MM.1S (cell line): ENCODE measurements around the gene EXTL1.

Experiments used
- DNase-seq: peaks from one replicate; pipeline ENCODE4 v3.0.0-alpha.2; 2015
- H2AFZ ChIP-seq: fragments of 300-600 bp; sonication (generic); 2 replicates; pipeline ENCODE4 v1.6.0; 2016; ENCODE audit warnings: antibody characterized with exemption, low read length
- H3F3A ChIP-seq: fragments of 300-600 bp; sonication (generic); 2 replicates; pipeline ENCODE4 v1.6.1; 2016; ENCODE audit warnings: mild to moderate bottlenecking, antibody characterized with exemption, low read length, moderate library complexity, mixed read lengths; ENCODE audit not compliant: insufficient read depth
- H3K27ac ChIP-seq: fragments of 300-600 bp; sonication (generic); 2 replicates; pipeline ENCODE4 v1.5.1; 2016; ENCODE audit warnings: mild to moderate bottlenecking, low read length
- H3K27me3 ChIP-seq: fragments of 300-600 bp; sonication (generic); replicated peaks from 2 replicates; pipeline ENCODE4 v1.6.0; 2016; ENCODE audit warnings: low read length; ENCODE audit not compliant: insufficient read depth
- H3K36me3 ChIP-seq: fragments of 300-600 bp; sonication (generic); replicated peaks from 2 replicates; pipeline ENCODE4 v1.6.1; 2016; ENCODE audit warnings: mild to moderate bottlenecking, low read length, mixed read lengths; ENCODE audit not compliant: insufficient read depth
- H3K4me1 ChIP-seq: fragments of 300-600 bp; sonication (generic); 2 replicates; pipeline ENCODE4 v1.6.1; 2016; ENCODE audit warnings: low read length, mixed read lengths
- H3K4me2 ChIP-seq: fragments of 300-600 bp; sonication (generic); 2 replicates; pipeline ENCODE4 v1.6.0; 2016; ENCODE audit warnings: low read depth, low read length
- H3K4me3 ChIP-seq: fragments of 300-600 bp; sonication (generic); 2 replicates; pipeline ENCODE4 v1.5.1; 2016; ENCODE audit warnings: low read length, mixed read lengths
- H3K79me2 ChIP-seq: fragments of 300-600 bp; sonication (generic); 2 replicates; pipeline ENCODE4 v1.6.1; 2016; ENCODE audit warnings: mixed run types, low read length, mixed read lengths
- H3K9ac ChIP-seq: fragments of 300-600 bp; sonication (generic); 2 replicates; pipeline ENCODE4 v1.6.1; 2016; ENCODE audit warnings: low read length, mixed read lengths
- H3K9me2 ChIP-seq: fragments of 300-600 bp; sonication (generic); replicated peaks from 2 replicates; pipeline ENCODE4 v1.6.1; 2016; ENCODE audit warnings: mild to moderate bottlenecking, low read length, mixed read lengths; ENCODE audit not compliant: insufficient read depth
- H3K9me3 ChIP-seq: fragments of 300-600 bp; sonication (generic); replicated peaks from 2 replicates; pipeline ENCODE4 v1.6.1; 2016; ENCODE audit warnings: mild to moderate bottlenecking, low read length, mixed read lengths; ENCODE audit not compliant: insufficient read depth
- H4K20me1 ChIP-seq: fragments of 300-600 bp; sonication (generic); 2 replicates; pipeline ENCODE4 v1.6.1; 2016; ENCODE audit warnings: mild to moderate bottlenecking, low read length, moderate library complexity, mixed read lengths; ENCODE audit not compliant: insufficient read depth
- EZH2 ChIP-seq: fragments of 300-600 bp; sonication (generic); optimal IDR thresholded peaks from 2 replicates; pipeline ENCODE3; 2017; ENCODE audit warnings: low read depth, mild to moderate bottlenecking, antibody characterized with exemption, low read length, mixed read lengths
- EZH2phosphoT487 ChIP-seq: fragments of 300-600 bp; sonication (generic); IDR thresholded peaks from 2 replicates; pipeline ENCODE4 v1.6.1; 2018; ENCODE audit warnings: antibody characterized with exemption, low read length
- TF ChIP-seq, protein P1 (sequence below): fragments of 300-600 bp; sonication (generic); IDR thresholded peaks from 2 replicates; pipeline ENCODE4 v1.5.1; 2016; ENCODE audit warnings: antibody characterized with exemption, low read length, mixed read lengths

EXTL1 gene

GRCh38 chr1:26017606-26018005 is 4.0 kb upstream of the EXTL1 start:
- DNase-seq: no peak
- no peak overlapping the region for H2AFZ ChIP-seq

DNA sequence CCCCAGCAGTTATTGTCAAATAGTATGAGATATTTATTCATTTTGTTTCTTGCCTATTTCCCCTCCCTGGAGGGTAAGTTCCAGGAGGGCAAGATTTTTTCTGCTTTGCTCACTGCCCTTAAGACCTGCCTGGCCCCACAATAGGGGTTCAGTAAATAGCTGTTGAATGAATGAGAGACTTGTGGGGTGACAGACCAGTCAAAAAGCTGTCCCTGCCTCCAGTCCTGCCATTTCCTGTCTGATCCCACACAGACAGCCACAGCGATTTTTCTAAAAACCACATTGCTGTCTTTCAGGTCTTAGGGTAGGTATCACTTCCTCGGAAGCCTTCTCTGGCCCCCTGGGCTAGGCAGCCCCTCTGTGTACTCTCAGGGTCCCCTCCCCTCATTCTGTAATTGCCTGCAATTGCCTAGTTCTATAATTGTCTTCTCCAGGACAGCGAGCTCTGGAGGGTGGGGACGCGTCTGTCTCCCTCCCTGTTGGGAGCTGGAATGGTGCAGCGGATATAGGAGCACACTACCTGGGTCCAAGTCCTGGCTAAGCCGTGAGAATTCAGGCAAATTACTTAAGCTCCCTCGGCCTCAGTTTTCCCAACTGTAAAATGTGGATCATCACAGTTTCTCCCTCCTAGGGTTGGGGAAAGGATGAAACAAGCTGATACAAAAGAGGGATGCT is 1.8 kb upstream of the EXTL1 start:
- Histone ChIP-seq H3K4me2 (peak overlapping the region; percentile 12; the same call in 1 of the 2 replicates), H3K79me2 (no peaks in the 10 kb centered on the region), H3K4me3 (no peak overlapping the region), H3K9me3 (no peaks in the 10 kb centered on the region), H3K9ac (no peak overlapping the region), H3K4me1 (peaks cover 6% of the 10 kb centered on the region; the same call in 1 of the 2 replicates), H4K20me1 (no peaks in the 10 kb centered on the region), H3F3A (no peaks in the 10 kb centered on the region), H3K9me2 (no peaks in the 10 kb centered on the region), H2AFZ (no peak overlapping the region), H3K36me3 (no peaks in the 10 kb centered on the region), H3K27me3 (peaks cover 3% of the 10 kb centered on the region; the same call in 1 of the 2 replicates), H3K27ac (no peak overlapping the region)
- TF ChIP-seq, protein P1, sequence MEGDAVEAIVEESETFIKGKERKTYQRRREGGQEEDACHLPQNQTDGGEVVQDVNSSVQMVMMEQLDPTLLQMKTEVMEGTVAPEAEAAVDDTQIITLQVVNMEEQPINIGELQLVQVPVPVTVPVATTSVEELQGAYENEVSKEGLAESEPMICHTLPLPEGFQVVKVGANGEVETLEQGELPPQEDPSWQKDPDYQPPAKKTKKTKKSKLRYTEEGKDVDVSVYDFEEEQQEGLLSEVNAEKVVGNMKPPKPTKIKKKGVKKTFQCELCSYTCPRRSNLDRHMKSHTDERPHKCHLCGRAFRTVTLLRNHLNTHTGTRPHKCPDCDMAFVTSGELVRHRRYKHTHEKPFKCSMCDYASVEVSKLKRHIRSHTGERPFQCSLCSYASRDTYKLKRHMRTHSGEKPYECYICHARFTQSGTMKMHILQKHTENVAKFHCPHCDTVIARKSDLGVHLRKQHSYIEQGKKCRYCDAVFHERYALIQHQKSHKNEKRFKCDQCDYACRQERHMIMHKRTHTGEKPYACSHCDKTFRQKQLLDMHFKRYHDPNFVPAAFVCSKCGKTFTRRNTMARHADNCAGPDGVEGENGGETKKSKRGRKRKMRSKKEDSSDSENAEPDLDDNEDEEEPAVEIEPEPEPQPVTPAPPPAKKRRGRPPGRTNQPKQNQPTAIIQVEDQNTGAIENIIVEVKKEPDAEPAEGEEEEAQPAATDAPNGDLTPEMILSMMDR: no peak
- TF ChIP-seq EZH2phosphoT487 (no peak), EZH2 (no peak)
- peak; percentile 21 for DNase-seq

More at GRCh38 chr1:26017606-26018005, 4.0 kb upstream of the EXTL1 start:
- H3K9ac ChIP-seq: no peak overlapping the region
- no peak overlapping the region for H3K4me3 ChIP-seq
- H3K4me2 ChIP-seq: no peak overlapping the region
- H3K27me3 ChIP-seq: no peaks in the 10 kb centered on the region
- no peaks in the 10 kb centered on the region for H4K20me1 ChIP-seq
- H3K27ac ChIP-seq: no peak overlapping the region
- H3K9me2 ChIP-seq: no peaks in the 10 kb centered on the region
- H3K79me2 ChIP-seq: no peaks in the 10 kb centered on the region
- no peaks in the 10 kb centered on the region for H3F3A ChIP-seq
- TF ChIP-seq EZH2phosphoT487: no peak
- no peak for TF ChIP-seq EZH2
- TF ChIP-seq, protein P1: no peak
- no peaks in the 10 kb centered on the region for H3K36me3 ChIP-seq
- H3K9me3 ChIP-seq: no peaks in the 10 kb centered on the region
- peaks cover 6% of the 10 kb centered on the region; the same call in 1 of the 2 replicates for H3K4me1 ChIP-seq

DNA sequence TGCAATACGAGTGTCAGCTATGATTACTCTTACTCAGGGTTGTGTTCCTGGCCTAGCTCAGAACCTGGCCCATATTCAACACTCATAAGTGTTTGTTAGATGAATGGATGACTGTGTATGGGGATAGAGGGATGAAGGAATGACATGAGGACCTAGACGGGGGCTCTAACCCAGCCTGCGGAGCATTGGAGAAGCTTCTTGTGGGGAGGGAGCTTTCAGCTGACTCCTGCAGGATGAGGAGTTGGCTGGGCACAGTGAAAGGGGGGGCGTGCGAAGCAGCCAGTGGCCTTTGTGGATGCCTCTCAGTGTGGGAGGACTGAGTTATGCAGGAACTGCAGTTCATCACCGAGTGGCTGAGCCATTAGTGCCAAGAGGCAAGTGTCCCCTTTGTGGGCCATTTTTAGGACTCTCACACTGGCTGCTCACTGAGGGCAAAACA is 1.2 kb upstream of the EXTL1 start:
- H3K4me2 ChIP-seq: no peak overlapping the region
- no peak for TF ChIP-seq EZH2phosphoT487
- TF ChIP-seq, protein P1: no peak
- no peak for TF ChIP-seq EZH2
- no peaks in the 10 kb centered on the region for H4K20me1 ChIP-seq
- H3K79me2 ChIP-seq: no peaks in the 10 kb centered on the region
- H3K36me3 ChIP-seq: no peaks in the 10 kb centered on the region
- H3K4me3 ChIP-seq: no peak overlapping the region
- H3K9me2 ChIP-seq: no peaks in the 10 kb centered on the region
- DNase-seq: no peak
- no peak overlapping the region for H2AFZ ChIP-seq
- H3K9me3 ChIP-seq: no peaks in the 10 kb centered on the region
- no peaks in the 10 kb centered on the region for H3F3A ChIP-seq
- no peak overlapping the region for H3K9ac ChIP-seq
- H3K27ac ChIP-seq: no peak overlapping the region
- peaks cover 9% of the 10 kb centered on the region; the same call in 1 of the 2 replicates for H3K27me3 ChIP-seq
- H3K4me1 ChIP-seq: peaks cover 6% of the 10 kb centered on the region; the same call in 1 of the 2 replicates
